Colonic mucosa (tissue), 4 donors: Measurements from ENCODE around the gene ITGB4. TPM values are rescaled to one million over a fixed set of nuclear protein-coding genes. Genes with fewer than 3 reads are reported as not detected.

ENCODE experiments used
- DNase-seq: peaks from one replicate; pipeline ENCODE4 v3.0.0-alpha.2; 2020
- H3K27ac ChIP-seq: fragments of 200-600 bp; one replicate; pipeline ENCODE4 v1.8.0; 2021
- H3K27me3 ChIP-seq: fragments of 200-600 bp; one replicate; pipeline ENCODE4 v1.8.0; 2021
- H3K36me3 ChIP-seq: fragments of 200-600 bp; one replicate; pipeline ENCODE4 v1.8.0; 2021
- H3K4me1 ChIP-seq: fragments of 200-600 bp; one replicate; pipeline ENCODE4 v1.8.0; 2021; ENCODE audit warnings: mild to moderate bottlenecking
- H3K4me3 ChIP-seq: fragments of 200-600 bp; one replicate; pipeline ENCODE4 v1.8.0; 2021
- H3K9ac ChIP-seq, 2 donors: one replicate each; pipeline ENCODE4 v1.7.0; 2013; ENCODE audit warnings: control low read depth in 2 of 2, low read depth in 2 of 2, low read length in 2 of 2
- H3K9me3 ChIP-seq: fragments of 200-600 bp; one replicate; pipeline ENCODE4 v1.8.0; 2021
- intact Hi-C: fragments of 100-400 bp; cut with DNase I; formaldehyde crosslinking; loops from one replicate; pipeline ENCODE4 v1.14.1; 2022
- total RNA-seq, 2 donors: library from RNA; stranded (reverse); fragmentation: NEBNext Ultra II Directional in 1 of 2; extraction: Animal tissue kit (Norgen Biotek cat#: 25700) in 1 of 2; gene quantifications; one replicate each; pipeline ENCODE4 v1.2.1, GENCODE V29; 2021
- TF ChIP-seq, protein P1 (sequence below): fragments of 200-600 bp; IDR thresholded peaks from one replicate; pipeline ENCODE4 v1.8.0; 2022; ENCODE audit warnings: antibody characterized with exemption, mild to moderate bottlenecking
- donor health status: healthy.
- donor health status: DM: no; HTN: no; CAD: no.
- donor health status: DM: no; HTN: no; CAD: no.

Gene ITGB4
- total RNA-seq, 2 donors from 2014 or later, result 267 to 272 TPM

- intact Hi-C loops, result no loop called here
- peaks cover 8% of the 10 kb centered on the region for H3K36me3 ChIP-seq
- H3K9ac ChIP-seq, result no peak overlapping the region
- DNase-seq, result no peak
- TF ChIP-seq, protein P1, sequence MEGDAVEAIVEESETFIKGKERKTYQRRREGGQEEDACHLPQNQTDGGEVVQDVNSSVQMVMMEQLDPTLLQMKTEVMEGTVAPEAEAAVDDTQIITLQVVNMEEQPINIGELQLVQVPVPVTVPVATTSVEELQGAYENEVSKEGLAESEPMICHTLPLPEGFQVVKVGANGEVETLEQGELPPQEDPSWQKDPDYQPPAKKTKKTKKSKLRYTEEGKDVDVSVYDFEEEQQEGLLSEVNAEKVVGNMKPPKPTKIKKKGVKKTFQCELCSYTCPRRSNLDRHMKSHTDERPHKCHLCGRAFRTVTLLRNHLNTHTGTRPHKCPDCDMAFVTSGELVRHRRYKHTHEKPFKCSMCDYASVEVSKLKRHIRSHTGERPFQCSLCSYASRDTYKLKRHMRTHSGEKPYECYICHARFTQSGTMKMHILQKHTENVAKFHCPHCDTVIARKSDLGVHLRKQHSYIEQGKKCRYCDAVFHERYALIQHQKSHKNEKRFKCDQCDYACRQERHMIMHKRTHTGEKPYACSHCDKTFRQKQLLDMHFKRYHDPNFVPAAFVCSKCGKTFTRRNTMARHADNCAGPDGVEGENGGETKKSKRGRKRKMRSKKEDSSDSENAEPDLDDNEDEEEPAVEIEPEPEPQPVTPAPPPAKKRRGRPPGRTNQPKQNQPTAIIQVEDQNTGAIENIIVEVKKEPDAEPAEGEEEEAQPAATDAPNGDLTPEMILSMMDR, result no peak
- no peaks in the 10 kb centered on the region for H3K27me3 ChIP-seq
- no peaks in the 10 kb centered on the region for H3K9me3 ChIP-seq
- H3K27ac ChIP-seq, result no peak overlapping the region
- no peak overlapping the region for H3K4me3 ChIP-seq
- no peaks in the 10 kb centered on the region for H3K4me1 ChIP-seq
Measured at GRCh38 chr17:75738218-75738802, 17.1 kb downstream of the ITGB4 start.

- no peak overlapping the region for H3K9ac ChIP-seq
- no peak for DNase-seq
- no peaks in the 10 kb centered on the region for H3K4me1 ChIP-seq
- H3K9me3 ChIP-seq, result no peaks in the 10 kb centered on the region
- H3K36me3 ChIP-seq, result peaks cover 8% of the 10 kb centered on the region
- intact Hi-C loops, result no loop called here
- TF ChIP-seq, protein P1, result no peak
- H3K4me3 ChIP-seq, result no peak overlapping the region
- H3K27ac ChIP-seq, result no peak overlapping the region
- H3K27me3 ChIP-seq, result no peaks in the 10 kb centered on the region
Measured at GRCh38 chr17:75739174-75739573, 17.9 kb downstream of the ITGB4 start.

GRCh38 chr17:75739801-75740200 is 18.5 kb downstream of the ITGB4 start:
- H3K4me3 ChIP-seq, result no peak overlapping the region
- intact Hi-C loops, result no loop called here
- no peaks in the 10 kb centered on the region for H3K9me3 ChIP-seq
- H3K4me1 ChIP-seq, result no peaks in the 10 kb centered on the region
- no peaks in the 10 kb centered on the region for H3K27me3 ChIP-seq
- no peak overlapping the region for H3K9ac ChIP-seq
- DNase-seq, result no peak
- no peak overlapping the region for H3K27ac ChIP-seq
- peaks cover 8% of the 10 kb centered on the region for H3K36me3 ChIP-seq
- TF ChIP-seq, protein P1, result no peak

GRCh38 chr17:75740215-75740614 is 19.0 kb downstream of the ITGB4 start:
- TF ChIP-seq, protein P1, result no peak
- H3K9ac ChIP-seq, result no peak overlapping the region
- no peaks in the 10 kb centered on the region for H3K27me3 ChIP-seq
- no peaks in the 10 kb centered on the region for H3K4me1 ChIP-seq
- no peak overlapping the region for H3K27ac ChIP-seq
- DNase-seq, result no peak
- no peak overlapping the region for H3K4me3 ChIP-seq
- H3K36me3 ChIP-seq, result peaks cover 8% of the 10 kb centered on the region
- intact Hi-C loops, result no loop called here
- H3K9me3 ChIP-seq, result no peaks in the 10 kb centered on the region

DNA sequence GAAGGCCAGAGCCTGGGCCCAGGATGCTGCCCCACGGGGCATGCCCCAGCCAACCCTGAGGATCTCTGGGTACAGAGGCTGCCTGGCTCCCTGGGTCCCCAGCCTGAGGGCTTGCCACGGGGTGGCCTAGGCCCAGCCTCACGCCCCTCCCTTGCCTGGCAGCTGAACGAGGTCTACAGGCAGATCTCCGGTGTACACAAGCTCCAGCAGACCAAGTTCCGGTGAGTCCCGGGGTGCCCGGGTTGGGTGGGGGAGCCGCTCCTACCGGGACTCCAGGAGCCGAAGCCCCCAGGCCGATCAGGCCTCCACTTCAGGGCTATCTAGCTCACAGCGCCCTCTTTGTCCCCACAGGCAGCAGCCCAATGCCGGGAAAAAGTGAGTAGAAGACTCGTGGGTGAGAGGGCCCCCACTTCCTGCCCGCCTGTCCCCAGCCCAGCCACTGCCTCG is 19.4 kb downstream of the ITGB4 start:
- no peak for DNase-seq
- Histone ChIP-seq H3K4me1 (no peaks in the 10 kb centered on the region), H3K4me3 (no peak overlapping the region), H3K9ac (no peak overlapping the region), H3K27me3 (no peaks in the 10 kb centered on the region), H3K36me3 (peaks cover 8% of the 10 kb centered on the region), H3K27ac (no peak overlapping the region), H3K9me3 (no peaks in the 10 kb centered on the region)
- intact Hi-C loops, result no loop called here
- TF ChIP-seq, protein P1, result no peak
